NCI-H510A (cell line): ENCODE measurements around the gene ADRB2.

Experiments
- DNase-seq: peaks from one replicate; lab custom pipeline; 2025; lab: John Stamatoyannopoulos, UW

ADRB2 gene

DNA sequence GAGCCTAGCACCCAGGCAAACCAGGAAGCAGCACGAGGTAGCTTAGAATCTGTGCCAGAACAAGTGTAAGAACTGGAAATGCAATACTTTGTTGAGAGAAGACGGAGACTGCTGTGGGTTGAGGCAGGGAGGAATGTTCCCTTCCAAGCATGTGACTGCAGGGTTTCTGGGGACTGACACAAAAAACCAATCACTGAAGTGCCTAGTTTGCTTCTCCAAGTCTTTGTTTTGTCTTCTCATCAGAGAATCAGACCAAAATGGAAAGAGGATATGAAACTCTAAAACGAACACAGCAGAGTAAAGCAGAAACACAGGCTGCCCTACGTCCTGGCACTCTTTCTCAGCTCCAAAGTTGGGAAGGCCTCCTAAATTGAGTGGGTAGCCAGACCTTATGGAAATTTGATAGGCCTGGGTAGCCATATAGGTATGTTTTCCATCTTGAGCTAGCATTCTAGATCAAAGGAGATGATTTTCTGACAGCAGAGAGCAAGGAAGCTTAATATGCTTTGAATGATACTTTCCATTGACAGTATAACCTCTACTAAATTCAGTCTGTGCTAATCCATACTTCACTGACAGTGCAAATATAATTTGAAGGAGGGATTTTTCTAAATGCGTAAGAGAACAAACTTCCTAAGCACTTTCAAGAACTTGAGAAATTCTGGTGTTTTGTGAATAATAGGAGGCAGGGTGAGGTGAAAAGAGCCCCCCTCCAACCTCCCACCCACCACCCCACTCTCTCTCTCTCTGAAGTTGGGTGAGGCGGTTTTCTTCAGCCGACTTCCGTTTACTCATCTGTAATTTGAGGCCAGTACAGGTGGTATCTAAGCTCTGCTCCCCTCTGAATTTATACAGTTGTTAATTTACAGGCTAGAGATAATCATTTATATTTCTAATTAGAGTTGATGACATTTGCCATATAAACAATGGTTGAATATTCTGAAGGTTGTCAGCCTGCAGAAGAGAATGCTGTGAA is 5.5 kb downstream of the ADRB2 start:
- no peak for DNase-seq

DNA sequence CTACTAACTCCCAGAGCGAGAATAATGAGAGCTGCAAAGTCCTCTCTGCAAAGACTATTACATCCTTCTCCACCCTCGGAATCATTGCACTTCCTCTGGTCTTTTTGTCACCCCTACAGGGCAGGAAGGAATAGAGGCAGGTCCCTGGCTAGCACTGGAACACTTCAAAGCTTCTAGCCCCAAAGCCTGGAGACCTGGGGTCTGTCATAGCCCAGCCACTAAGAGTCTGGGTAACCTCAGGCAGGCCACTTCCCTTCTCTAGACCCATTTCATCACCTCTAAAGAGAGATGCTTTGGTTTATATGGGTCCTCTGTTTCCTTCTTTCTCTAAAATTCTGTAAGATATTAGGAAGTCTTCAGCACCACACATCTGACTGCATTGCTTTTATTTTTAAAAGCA is 6.7 kb downstream of the ADRB2 start:
- DNase-seq, result no peak

DNA sequence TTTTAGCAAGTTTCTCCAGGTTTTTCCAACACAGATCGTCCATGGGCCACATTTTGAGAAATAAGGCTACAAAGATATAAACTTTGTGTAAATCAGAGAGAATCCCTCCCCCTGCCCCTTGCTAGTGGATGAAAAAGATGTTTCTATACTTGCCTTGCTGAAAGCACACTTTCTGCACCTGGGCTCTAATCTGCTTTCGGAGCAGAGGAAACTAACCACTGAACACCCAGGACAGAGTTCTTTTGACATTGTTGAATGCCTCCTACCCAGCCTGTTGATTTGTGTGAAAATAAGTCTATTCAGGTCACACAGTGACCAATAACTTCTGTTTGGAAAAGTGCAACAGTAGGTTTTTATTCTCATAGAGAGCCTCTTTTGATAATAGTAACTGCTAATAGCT is 7.5 kb downstream of the ADRB2 start:
- DNase-seq, result no peak

DNA sequence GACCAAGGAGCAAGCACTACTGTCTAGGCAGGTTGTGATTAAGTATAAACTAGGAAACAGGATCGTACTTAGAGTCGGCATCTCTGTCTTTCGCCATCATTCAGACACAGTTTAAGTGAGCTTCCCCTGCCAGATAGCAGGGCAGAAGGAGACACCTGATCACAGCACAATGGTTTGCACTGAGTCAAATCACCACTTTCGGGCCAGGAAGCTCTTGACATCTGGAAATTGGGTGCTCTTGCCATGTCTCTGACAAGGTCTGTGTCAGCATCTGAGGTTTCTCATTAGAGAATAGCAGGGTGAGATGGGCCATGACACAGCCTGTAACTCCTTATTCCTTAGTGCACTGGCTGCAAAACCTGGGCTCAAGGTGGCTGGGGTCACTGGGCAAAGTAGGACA is 8.3 kb downstream of the ADRB2 start:
- no peak for DNase-seq

DNA sequence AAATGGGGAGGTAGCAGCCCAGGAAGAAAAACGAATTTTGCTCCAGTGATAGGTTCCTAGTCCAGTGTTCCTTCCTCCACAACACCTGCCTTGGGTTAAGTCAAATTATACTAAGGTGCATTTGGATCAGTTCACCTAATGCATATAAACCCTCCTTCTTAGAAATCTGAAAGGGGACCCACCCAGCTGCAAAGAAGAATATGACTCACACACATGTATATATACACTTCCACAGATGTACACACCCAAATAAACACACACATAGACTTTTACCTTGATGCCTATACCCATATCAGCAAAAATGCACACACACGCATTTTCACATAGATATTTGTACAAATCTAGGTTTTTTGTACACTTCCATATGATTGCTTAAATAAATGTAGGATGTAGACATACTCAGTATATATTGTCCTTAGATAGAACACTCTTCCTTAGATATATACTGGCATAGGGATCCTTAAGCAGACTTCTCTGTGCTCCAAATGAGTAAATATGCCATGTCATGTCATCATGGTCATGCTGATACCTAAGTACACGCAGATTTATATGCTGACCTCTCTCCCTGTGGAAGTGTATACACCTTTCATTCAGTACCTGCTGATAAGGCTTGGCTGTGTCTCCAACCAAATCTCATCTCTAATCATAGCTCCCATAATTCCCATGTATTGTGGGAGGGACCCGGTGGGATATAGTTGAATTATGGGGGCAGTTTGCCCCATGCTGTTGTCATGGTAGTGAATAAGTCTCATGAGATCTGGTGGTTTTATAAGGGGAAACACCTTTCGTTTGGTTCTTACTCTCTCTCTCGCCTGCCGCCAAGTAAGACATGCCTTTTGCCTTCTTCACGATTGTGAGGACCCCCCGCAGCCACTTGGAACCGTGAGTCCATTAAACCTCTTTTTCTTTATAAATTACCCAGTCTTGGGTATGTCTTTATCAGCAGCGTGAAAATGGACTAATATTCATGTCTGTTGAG is 10.2 kb downstream of the ADRB2 start:
- DNase-seq, result no peak

DNA sequence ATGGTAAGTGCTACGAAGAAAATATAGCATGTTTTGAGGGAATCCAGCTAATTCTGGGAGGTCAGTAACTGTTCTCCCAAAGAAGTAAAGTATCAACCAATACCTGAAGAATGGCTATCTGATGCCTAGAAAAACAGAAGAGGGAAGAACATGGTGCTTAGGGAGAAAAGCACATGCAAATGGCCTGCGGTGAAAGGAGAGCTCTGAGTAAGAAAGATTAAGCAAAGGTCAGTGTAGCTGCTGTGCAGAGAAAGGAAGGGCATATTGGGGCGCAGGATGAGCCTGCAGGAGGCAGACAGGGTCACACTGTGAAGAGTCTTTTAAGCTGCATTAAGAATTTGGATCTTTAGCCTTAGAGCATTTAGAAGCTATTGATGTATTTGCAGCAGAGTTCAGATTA is 11.0 kb downstream of the ADRB2 start:
- no peak for DNase-seq

DNA sequence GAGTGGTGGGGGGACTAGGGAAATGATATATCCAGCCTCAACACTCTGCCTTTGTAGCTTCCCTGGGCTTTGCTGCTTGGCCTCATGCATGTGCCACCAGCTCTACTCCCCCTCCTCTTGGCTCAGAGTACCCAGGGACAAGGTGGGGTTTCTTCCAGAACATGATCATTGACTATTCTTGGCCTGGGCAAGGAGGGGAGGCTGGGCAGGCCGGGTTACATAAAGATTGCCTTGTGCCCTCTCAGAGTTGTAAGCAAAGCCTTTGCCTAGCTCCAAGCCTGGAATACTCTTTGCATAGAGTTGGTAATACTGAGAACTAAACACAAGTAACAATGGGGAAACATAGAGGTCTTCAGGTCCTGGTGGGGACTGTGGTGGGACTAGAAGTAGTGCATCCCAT is 11.9 kb downstream of the ADRB2 start:
- no peak for DNase-seq

DNA sequence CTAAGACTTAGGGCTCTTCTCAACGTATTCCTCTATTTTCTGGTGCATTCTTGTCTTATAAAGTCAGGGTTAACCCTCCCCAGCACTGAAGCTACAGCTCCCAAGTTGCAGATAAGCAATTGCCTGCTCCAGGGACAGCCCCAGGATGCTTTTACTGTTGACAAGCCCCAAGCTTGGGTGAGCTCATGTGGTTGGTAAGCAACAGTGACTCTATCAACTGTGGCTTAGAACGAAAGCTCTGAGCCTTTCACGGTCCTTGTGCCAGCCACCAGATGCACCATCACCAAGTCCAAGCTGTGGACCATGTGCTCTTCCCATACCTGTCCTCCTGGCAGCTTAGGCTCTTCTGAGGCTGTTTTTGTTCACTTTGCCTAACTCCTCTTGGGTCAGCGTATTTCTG is 13.5 kb downstream of the ADRB2 start:
- DNase-seq, result no peak

DNA sequence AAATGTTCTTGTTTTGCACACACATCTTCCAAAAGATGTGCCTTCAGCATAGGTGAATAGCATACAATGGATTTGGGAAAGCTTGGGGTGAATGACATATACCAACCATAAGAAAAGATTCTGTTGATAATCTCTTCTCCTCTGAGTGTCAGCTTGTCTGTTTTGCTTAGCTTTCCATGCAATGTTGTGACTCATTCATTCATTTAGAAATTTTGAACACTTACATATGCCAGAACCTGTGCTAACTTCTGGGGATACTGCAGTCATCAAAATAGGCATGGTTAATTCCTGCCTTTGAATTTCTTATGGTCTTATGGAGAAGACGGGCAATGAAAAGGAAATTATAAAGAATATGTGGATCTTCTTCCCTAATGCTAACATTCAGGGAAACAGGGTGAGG is 14.1 kb downstream of the ADRB2 start:
- no peak for DNase-seq

DNA sequence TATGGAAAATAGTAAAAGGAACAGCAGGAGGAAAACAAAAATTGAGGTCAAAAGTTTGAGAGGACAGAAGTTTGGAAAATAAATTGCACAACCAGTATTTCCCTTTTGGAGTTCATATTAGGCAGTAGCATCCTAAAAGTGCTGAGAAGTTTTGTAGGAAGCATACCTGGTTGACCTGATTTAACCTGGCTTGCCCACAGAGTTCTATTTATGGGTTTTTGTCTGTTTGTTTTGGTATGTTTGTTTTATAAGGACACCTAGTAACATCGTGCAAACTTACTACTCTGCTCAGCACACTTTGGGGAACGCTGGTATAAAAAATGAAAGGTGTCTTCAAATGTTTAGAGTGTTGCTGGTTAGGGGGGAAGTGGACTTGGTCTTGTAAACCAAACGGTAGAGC is 15.1 kb downstream of the ADRB2 start:
- no peak for DNase-seq

DNA sequence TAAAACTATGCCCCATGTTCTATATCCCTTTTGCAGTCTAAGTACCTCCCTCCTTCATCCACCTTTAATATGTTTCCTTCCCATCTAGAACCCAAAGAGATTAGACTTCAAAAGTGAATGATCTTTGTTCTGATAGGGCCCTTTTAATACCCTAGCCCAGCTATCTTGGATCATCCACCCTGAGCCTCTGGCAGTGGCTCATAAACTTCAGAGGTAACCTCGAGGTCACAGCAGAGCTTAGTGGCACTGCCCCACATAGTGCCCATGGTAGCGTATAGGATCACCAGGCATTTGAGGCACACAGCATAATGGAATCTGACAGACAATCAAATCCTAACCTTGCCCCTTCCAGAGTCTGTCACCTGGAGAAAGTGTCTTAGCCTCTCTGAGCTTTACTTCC is 15.8 kb downstream of the ADRB2 start:
- no peak for DNase-seq

DNA sequence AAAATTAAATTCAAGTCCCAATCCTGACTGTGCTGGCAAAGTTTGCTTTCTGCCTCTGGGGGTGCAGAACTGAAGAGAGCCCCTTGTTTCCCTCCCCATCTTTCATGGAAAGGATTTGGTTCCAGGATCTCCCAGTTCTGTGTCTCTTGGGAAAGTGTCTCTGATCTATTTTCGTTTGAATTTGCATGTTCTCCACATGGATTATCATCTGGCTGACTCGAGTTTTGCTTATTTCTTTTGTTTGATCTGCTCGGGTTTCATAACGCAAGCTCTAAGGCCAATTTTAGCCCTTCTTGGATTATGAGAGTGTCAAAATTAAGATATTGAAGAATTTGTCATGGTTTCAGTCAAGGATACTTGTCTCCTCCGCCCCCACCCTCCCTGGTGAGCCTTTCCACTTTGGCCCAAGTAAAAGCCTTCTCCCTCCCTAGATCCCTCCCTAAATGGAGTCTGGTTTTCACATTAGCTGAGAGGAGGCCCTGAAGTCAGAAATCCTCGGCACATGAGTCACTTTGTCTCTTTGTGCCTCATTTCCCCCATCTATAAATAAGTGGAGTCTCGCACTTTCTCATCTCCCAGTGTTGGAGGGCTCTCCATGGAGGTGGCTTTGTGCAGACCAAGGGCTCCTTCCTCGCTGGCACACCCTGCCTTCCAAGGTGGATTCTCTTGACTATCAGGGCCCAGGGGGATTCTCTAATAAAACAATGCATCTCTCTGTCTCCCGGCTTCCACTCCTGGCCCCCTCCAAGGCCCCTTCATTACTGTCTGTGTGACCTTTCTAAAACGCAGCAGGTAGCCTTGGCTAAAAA is 17.3 kb downstream of the ADRB2 start:
- DNase-seq, result no peak

DNA sequence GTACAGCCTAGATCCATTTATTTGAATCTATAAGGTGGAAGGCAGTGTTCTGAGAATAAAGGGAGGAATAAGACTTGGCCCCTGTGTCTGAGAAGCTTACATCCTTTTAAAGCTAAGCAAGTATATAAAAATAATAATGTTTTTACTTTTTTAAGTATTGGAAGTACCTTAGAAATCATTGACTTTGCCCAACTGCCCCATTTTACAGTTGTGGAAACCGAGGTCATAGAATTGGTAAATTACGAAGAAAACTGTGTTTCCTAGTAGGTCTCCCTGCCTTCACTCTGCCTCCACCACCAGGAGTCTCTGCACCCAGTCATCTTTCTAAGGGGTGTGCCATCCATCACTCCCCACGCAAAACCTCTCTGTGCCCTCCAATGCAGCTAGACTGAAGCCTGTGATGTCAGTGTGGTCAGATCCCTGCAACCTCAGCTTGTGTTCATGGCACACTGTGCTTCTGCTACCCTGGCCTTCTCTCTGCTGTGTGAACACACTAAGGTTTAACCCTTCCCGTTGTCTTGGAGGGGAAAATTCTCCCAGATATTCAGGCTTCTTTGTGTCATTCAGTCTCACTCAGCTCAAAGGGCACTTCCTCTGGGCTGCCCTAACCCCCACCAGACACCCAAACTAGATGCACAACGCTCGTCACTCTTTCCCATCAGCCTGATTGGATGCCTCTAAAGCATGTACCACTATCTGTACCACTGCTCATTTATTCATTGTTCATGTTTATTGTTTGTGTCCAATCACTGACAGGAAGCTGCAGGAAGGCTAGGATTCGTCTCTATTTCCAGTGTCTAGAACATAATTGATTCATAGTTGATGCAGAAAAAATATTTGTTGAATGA is 18.2 kb downstream of the ADRB2 start:
- no peak for DNase-seq

DNA sequence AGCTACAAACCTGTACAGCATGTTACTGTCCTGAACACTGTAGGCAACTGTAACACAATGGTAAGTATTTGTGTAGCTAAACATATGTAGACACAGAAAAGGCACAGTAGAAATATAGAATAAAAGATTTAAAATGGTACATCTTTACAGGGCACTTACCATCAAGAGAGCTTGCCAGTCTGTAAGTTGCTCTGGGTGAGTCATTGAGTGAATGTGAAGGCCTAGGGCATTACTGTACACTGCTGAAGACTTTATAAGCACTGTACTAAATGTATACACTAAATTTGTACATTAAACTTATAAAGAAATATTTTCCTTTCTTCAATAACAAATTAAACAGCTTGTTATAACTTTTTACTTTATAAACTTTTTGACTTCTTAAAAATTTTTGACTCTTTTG is 20.5 kb downstream of the ADRB2 start:
- DNase-seq, result no peak

DNA sequence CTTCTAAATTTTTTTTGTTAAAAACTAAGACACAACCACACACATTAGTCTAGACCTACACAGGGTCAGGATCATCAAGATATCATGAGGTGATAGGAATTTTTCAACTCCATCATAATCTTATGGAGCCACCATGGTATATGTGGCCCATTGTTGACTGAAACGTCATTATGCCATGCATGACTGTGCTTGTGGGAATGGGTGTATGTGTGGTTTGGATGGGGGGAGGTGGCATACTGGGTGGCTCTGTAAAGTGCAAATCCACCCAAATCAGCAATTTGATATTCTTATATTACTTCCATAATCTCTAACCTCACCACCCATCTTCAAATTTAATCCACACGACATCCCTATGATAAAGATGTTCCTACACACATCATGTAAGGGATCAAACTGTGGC is 21.0 kb downstream of the ADRB2 start:
- DNase-seq, result no peak

DNA sequence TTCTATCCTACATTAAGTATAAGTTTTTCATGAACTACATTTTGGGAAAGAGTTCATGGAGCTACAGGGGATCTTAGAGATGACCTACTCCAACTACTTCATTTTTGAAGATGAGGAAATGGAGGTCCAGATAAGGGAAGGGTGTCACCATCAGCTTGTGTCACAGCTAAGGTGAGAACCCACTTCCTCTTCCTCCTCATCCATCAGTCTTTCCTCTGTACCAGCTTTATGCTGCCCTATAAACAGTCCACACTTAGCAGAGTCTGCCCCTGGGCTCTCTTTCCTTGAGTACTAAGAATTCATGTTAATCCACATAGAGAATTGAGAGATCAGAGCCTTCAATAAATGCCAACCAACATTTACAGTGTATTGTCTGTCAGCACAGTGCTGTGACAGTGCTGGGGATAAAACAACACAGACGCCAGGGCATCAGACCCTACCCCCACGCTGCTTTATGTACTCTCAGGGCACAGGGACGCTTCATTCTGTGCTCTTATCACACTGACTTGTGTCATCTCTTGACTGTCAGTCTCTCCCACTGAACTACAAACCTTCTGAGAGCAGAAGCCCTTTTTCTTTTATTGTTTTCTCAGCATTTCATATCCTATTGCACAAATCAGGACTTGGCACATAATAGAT is 22.1 kb downstream of the ADRB2 start:
- no peak for DNase-seq

DNA sequence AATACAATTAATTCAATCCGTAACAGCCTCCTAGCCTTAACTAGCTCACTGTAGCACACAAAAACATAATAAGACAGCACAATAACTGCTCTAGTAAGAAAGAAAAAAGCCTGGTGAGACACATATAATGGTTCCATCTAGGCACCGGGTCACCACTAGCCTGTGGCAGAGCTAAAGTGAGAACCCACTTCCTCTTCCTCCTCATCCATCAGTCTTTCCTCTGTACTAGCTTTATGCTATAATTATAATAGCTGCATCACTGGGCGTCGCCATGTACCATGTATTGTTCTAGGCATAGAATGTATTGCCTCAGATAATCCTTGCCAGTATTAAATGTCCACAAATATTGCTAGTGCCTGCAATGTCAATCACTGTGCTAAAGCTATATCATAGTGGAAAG is 23.1 kb downstream of the ADRB2 start:
- no peak for DNase-seq

DNA sequence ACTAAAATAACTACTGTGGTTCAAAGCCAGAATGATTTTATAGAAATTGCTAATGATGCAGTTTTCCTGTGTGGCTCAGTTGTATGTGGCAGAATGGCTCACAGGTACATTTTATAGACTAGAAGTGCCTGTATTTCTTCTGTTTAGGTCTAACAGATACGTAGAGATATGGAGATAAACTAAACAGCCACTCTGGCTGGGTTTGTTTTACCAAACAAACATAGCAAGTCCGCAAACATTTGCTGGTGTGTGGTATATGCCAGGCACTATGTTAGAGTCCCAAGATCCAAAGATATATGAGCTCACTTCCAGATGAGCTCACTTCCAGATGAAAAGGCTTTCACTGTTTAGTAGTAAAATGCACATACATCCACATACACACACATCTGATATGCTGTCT is 24.4 kb downstream of the ADRB2 start:
- DNase-seq, result no peak

DNA sequence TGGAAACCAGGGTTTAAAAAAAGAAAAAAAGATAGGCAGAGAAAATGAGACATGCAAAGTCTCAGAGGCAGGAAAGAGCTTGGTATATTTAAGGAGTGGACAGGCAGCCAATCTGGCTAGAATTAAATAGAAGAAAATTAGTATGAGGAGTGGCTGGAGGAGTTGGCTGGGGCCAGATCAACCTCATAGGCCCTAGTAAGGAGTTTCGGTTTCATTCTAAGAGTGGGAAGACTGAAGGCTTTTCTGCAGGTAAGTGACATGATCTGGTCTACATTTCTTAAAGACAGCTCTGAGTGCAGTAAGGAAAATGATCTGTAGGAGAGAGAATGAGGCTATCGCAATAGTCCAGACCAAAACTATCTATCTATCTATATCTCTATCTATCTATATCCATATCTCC is 27.5 kb downstream of the ADRB2 start:
- no peak for DNase-seq

DNA sequence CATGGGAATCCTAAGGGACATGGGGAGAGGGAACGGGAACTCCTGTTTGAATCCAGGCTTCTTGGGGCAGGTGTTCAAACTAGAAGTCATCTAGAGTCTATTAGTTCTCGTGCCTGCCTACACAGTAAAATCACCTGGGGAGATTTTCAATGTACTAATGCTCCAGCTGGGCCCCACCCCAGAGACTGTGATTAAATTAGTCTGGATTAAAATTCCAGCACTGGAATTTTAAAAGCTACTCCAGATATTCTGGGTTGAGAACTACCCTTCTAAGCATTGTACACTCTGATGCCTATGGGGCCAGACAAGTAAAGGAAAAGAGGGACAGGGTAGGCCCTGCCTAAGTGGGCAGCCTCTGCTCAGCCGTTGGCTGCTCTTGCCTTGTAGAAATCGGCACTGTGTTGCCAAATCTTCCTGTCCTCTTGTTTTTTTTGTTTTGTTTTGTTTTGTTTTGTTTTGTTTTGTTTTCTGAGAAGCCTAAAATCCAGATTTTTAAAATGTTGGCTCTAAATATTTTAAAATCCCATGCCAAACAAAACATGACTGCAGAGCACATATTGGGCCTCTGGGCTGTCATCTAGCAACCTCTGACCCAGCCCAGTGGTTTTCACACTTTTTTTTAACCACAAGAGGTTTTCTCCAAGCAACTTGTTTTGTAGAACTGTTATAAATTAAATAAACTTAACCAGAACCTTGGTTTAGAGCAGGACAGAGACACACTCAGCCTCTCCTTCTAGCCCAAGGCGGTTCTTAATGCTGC is 29.0 kb downstream of the ADRB2 start:
- DNase-seq, result no peak
